ENCODE data around the gene TGFBI. TPM values are rescaled to one million over a fixed set of nuclear protein-coding genes. Genes with fewer than 3 reads are reported as not detected.
A peak's percentile ranks its signal among the peaks of the same experiment; 100 is the strongest.

The TGFBI gene
- total and polyA plus RNA-seq, 9 of the 15 experiments (the other 6 are each of a cell fraction or from before 2014, with no cell fraction given), result 0.05 to 0.62 (median 0.08) TPM; not detected in 6

DNA sequence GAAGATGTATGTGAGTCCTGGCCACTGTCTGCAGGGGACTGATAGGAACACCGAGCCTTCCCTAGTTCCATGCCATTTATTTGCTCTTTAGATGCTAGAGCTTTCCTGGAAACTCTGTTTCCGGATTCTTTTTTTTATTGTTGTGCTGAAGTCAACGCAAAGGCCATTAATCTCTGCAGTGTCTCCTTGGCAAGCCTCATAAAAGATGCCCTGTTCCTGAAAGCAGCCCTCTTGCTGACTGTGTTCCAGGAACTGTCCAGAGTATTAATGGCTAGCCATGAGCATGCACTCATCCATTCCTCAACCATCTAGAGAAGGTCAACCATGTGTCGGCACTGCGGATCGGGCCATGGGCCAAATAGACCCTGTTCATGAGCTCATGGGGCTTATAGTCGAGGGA lies 61.0 kb downstream of the TGFBI start:
- intact Hi-C loops (cut with micrococcal nuclease), result no loop called here
- WGBS (ENCODE audit: insufficient coverage, low coverage, missing lambda C conversion rate), result 19% methylated on average over 6 of the region's 7 CpGs
- Histone ChIP-seq H3K9me3 (replicated peaks; ENCODE audit: control insufficient read depth, insufficient read depth, low read depth, low read length) (no peaks in the 10 kb centered on the region), H3K27ac (ENCODE audit: extremely low read depth, low read depth, low read length) (no peak overlapping the region), H3K79me2 (ENCODE audit: control insufficient read depth, insufficient read depth, low read length) (no peaks in the 10 kb centered on the region), H3K36me3 (ENCODE audit: control insufficient read depth, insufficient read depth, low read length) (no peaks in the 10 kb centered on the region), H3K4me2 (ENCODE audit: insufficient read depth, low read length) (no peak overlapping the region), H3K9me1 (ENCODE audit: control insufficient read depth, insufficient read depth, low read length) (no peaks in the 10 kb centered on the region), H3K27me3 (ENCODE audit: control insufficient read depth in 2 of 2, insufficient read depth in 2 of 2, low read length in 2 of 2) (no peaks in the 10 kb centered on the region), H3K4me3 (no peak overlapping the region), H4K20me1 (replicated peaks; ENCODE audit: control insufficient read depth, insufficient read depth, low read length) (no peaks in the 10 kb centered on the region), H3K9ac (ENCODE audit: insufficient read depth in 1 of 2, low read depth in 2 of 2, low read length in 2 of 2) (no peak overlapping the region), H2AFZ (ENCODE audit: low read depth, low read length) (no peak overlapping the region), H3K4me1 (replicated peaks in 1 of 2; ENCODE audit: control insufficient read depth in 2 of 2, insufficient read depth in 2 of 2, low read length in 2 of 2) (peaks cover 8 to 27% of the 10 kb centered on the region in 2 experiments)
- DNase-seq (ENCODE audit: extremely low read depth in 1 of 4, low spot score in 3 of 4), result no peak
- ChIA-PET CTCF (ENCODE audit: low intra/inter-chr PET ratio) (no interaction called here), POLR2A (no interaction called here)
- BruUV-seq (replicated peaks), result no TSS peak
- in situ Hi-C loops (cut with MboI), result no loop called here
- no peak for FAIRE-seq
- peak; percentile 51 for ATAC-seq
- TF ChIP-seq MYNN (IDR thresholded peaks at IDR 0.05) (no peak), MYNN (CRISPR knock-in tag; IDR thresholded peaks at IDR 0.05) (no peak), TRIM25 (IDR thresholded peaks at IDR 0.05; ENCODE audit: borderline replicate concordance) (no peak), L3MBTL2 (IDR thresholded peaks at IDR 0.05) (0 out of 2 replicates have a peak, but pooled peaks have one; percentile 18), NFATC3 (IDR thresholded peaks at IDR 0.05) (no peak), CC2D1A (IDR thresholded peaks at IDR 0.05) (no peak), BRD4 (IDR thresholded peaks at IDR 0.05) (no peak), ZNF780A (CRISPR knock-in tag; IDR thresholded peaks at IDR 0.05) (no peak), CCAR2 (IDR thresholded peaks at IDR 0.05; ENCODE audit: low read depth, low read length) (no peak), DMBX1 (CRISPR knock-in tag; IDR thresholded peaks at IDR 0.05; ENCODE audit: borderline replicate concordance) (peak; percentile 18; the same call in 1 of the 2 replicates), ZNF75A (CRISPR knock-in tag; IDR thresholded peaks at IDR 0.05) (no peak)
- TF ChIP-seq, protein P1, sequence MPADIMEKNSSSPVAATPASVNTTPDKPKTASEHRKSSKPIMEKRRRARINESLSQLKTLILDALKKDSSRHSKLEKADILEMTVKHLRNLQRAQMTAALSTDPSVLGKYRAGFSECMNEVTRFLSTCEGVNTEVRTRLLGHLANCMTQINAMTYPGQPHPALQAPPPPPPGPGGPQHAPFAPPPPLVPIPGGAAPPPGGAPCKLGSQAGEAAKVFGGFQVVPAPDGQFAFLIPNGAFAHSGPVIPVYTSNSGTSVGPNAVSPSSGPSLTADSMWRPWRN (IDR thresholded peaks at IDR 0.05; ENCODE audit: low read depth), result no peak
- TF ChIP-seq, protein P2, sequence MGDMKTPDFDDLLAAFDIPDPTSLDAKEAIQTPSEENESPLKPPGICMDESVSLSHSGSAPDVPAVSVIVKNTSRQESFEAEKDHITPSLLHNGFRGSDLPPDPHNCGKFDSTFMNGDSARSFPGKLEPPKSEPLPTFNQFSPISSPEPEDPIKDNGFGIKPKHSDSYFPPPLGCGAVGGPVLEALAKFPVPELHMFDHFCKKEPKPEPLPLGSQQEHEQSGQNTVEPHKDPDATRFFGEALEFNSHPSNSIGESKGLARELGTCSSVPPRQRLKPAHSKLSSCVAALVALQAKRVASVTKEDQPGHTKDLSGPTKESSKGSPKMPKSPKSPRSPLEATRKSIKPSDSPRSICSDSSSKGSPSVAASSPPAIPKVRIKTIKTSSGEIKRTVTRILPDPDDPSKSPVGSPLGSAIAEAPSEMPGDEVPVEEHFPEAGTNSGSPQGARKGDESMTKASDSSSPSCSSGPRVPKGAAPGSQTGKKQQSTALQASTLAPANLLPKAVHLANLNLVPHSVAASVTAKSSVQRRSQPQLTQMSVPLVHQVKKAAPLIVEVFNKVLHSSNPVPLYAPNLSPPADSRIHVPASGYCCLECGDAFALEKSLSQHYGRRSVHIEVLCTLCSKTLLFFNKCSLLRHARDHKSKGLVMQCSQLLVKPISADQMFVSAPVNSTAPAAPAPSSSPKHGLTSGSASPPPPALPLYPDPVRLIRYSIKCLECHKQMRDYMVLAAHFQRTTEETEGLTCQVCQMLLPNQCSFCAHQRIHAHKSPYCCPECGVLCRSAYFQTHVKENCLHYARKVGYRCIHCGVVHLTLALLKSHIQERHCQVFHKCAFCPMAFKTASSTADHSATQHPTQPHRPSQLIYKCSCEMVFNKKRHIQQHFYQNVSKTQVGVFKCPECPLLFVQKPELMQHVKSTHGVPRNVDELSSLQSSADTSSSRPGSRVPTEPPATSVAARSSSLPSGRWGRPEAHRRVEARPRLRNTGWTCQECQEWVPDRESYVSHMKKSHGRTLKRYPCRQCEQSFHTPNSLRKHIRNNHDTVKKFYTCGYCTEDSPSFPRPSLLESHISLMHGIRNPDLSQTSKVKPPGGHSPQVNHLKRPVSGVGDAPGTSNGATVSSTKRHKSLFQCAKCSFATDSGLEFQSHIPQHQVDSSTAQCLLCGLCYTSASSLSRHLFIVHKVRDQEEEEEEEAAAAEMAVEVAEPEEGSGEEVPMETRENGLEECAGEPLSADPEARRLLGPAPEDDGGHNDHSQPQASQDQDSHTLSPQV (IDR thresholded peaks at IDR 0.05), result no peak
